ENCODE results near the gene KRTAP13-1. TPM values are rescaled to one million over a fixed set of nuclear protein-coding genes. Genes with fewer than 3 reads are reported as not detected.

KRTAP13-1 gene
- total RNA-seq, 4 donors from 2014 or later, result not detected

DNA sequence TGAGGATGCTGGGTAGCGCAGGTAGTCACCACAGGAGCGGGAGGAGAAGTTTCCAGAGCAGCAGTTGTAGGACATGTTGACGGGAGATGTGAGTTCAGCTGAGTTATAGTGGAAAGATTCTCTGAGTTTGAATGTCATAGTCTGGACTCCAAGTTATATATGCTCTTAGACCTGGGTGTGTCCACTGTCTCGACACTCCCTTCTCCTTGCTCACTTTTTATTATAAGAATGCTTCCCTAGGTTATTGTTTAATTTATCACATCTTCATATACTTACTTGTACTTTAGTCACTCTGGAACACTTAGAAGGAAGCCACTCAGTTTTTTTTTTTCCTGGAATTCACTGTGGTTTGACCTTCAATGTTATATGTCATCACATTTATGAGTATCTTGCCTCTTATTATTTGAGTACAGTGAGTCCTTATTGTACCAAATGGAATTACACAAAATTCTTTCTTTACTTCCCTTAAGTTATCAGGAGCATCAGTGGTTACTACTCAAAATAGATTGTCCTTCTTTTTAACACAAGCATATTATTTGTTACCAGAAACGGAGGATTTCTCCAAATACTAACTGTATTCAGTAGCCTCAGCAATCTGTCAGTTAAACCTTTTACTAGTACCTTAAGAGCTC lies 23.6 kb upstream of the KRTAP13-1 start, which contains the start of gene KRTAP13-2:
KRTAP13-2 (minus strand) TSS at position 133 of the 632 bp plus-strand sequence; CDS start at position 75, 58 bp downstream.
- Histone ChIP-seq H3K36me3 (no peaks in the 10 kb centered on the region), H3K4me1 (no peaks in the 10 kb centered on the region), H3K27ac (no peak within 1 kb of the TSS), H3K9me3 (peaks cover 0 to 9% (median 0%) of the 10 kb centered on the region in 3 donors), H3K4me3 (no peak within 1 kb of the TSS), H3K27me3 (no peaks in the 10 kb centered on the region)
- no peak for ATAC-seq
- WGBS, 2 donors (ENCODE audit: low coverage in 1 of 2), result 70 to 80% methylated on average over 5 of the region's 5 CpGs
- no peak for TF ChIP-seq POLR2A (IDR thresholded peaks at IDR 0.05)
- no peak for TF ChIP-seq POLR2AphosphoS5 (IDR thresholded peaks at IDR 0.05)
- no peak for TF ChIP-seq EP300 (IDR thresholded peaks at IDR 0.05)
- TF ChIP-seq CTCF (IDR thresholded peaks at IDR 0.05), result no peak

DNA sequence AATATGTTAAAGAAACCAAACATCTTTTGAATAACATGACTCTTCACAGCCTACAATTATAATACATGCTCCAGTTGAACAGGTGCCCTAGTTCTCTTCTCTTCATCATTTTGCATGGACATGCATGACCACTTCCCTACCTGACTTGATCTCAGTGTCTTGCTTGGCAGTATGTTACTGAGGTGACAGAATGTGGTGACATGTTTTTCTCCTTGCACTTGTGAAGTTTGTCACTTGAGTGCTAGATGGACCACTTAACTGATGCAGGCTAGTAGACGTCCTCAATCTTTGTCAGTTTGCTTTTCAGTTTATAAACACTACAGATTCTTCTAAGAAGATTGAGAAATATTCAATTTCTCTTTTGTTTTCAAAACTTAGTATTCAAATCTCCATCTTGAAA lies 13.6 kb upstream of the KRTAP13-1 start:
- no peak overlapping the region for H3K4me3 ChIP-seq
- 10 to 17% methylated on average over 1 of the region's 1 CpG for WGBS, 2 donors (ENCODE audit: low coverage in 1 of 2)
- no peak overlapping the region for H3K27ac ChIP-seq
- TF ChIP-seq CTCF (IDR thresholded peaks at IDR 0.05), result no peak
- no peak for TF ChIP-seq POLR2AphosphoS5 (IDR thresholded peaks at IDR 0.05)
- no peak for TF ChIP-seq POLR2A (IDR thresholded peaks at IDR 0.05)
- no peak for TF ChIP-seq EP300 (IDR thresholded peaks at IDR 0.05)
- ATAC-seq, result no peak
- H3K27me3 ChIP-seq, result no peaks in the 10 kb centered on the region
- no peaks in the 10 kb centered on the region for H3K9me3 ChIP-seq
- H3K36me3 ChIP-seq, result no peaks in the 10 kb centered on the region
- no peaks in the 10 kb centered on the region for H3K4me1 ChIP-seq

DNA sequence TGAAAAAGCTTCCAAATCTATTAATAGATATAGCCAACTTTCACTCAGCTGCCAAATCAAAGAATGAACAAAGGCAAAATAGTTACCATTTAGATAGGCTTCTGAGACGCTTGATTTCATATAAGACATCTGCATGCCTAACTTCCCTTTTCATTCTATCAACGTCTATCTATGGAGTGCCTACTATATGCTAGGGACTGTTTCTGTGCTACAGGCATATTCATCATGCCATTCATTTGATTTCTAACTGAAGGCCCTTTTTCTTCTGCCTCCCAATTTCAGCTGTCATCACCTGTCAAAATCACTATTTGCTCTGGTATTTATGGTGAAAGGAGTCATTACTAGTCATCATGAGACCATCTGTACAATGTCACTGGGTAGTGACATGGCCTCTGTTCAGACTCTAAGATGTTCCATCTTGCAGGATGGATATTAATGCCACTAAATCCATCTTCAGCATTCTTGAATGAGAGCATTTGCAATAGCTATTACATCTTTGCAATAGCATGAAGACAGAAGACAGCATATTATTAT lies 4.3 kb upstream of the KRTAP13-1 start:
- WGBS, 2 donors (ENCODE audit: low coverage in 1 of 2), result 41 to 58% methylated on average over 2 of the region's 2 CpGs
- H3K27me3 ChIP-seq, result no peaks in the 10 kb centered on the region
- no peak for TF ChIP-seq POLR2AphosphoS5 (IDR thresholded peaks at IDR 0.05)
- TF ChIP-seq CTCF (IDR thresholded peaks at IDR 0.05), result no peak
- TF ChIP-seq EP300 (IDR thresholded peaks at IDR 0.05), result no peak
- no peak for TF ChIP-seq POLR2A (IDR thresholded peaks at IDR 0.05)
- no peak overlapping the region for H3K27ac ChIP-seq
- no peak for ATAC-seq
- H3K9me3 ChIP-seq, result peaks cover 0 to 11% (median 0%) of the 10 kb centered on the region in 3 donors
- no peak overlapping the region for H3K4me3 ChIP-seq
- no peaks in the 10 kb centered on the region for H3K36me3 ChIP-seq
- H3K4me1 ChIP-seq, result no peaks in the 10 kb centered on the region

GRCh38 chr21:30408782-30409494 lies 13.1 kb downstream of the KRTAP13-1 start:
- H3K9me3 ChIP-seq, result peaks cover 0 to 9% (median 0%) of the 10 kb centered on the region in 3 donors
- WGBS, 2 donors (ENCODE audit: low coverage in 1 of 2), result 29 to 40% methylated on average over 2 to 5 of the region's 14 CpGs
- no peaks in the 10 kb centered on the region for H3K4me1 ChIP-seq
- H3K27me3 ChIP-seq, result peaks cover 3% of the 10 kb centered on the region
- TF ChIP-seq POLR2AphosphoS5 (IDR thresholded peaks at IDR 0.05) (no peak), POLR2A (IDR thresholded peaks at IDR 0.05) (no peak), CTCF (IDR thresholded peaks at IDR 0.05) (no peak), EP300 (IDR thresholded peaks at IDR 0.05) (no peak)
- no peak for ATAC-seq
- no peaks in the 10 kb centered on the region for H3K36me3 ChIP-seq
- no peak overlapping the region for H3K4me3 ChIP-seq
- no peak overlapping the region for H3K27ac ChIP-seq
